Measurements from ENCODE around the gene PAPSS2. TPM values are rescaled to one million over a fixed set of nuclear protein-coding genes. Genes with fewer than 3 reads are reported as not detected.
"Not testable (repeated sequence)": the region's sequence is repeated elsewhere in the genome, so short reads cannot be mapped to it uniquely, and the experiment has no call there.

The PAPSS2 gene
- total RNA-seq, 4 donors from 2014 or later = 2.2 to 5.1 (median 4.5) TPM

- no peak for DNase-seq (ENCODE audit: low spot score in 2 of 2)
- TF ChIP-seq, protein P1, sequence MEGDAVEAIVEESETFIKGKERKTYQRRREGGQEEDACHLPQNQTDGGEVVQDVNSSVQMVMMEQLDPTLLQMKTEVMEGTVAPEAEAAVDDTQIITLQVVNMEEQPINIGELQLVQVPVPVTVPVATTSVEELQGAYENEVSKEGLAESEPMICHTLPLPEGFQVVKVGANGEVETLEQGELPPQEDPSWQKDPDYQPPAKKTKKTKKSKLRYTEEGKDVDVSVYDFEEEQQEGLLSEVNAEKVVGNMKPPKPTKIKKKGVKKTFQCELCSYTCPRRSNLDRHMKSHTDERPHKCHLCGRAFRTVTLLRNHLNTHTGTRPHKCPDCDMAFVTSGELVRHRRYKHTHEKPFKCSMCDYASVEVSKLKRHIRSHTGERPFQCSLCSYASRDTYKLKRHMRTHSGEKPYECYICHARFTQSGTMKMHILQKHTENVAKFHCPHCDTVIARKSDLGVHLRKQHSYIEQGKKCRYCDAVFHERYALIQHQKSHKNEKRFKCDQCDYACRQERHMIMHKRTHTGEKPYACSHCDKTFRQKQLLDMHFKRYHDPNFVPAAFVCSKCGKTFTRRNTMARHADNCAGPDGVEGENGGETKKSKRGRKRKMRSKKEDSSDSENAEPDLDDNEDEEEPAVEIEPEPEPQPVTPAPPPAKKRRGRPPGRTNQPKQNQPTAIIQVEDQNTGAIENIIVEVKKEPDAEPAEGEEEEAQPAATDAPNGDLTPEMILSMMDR (IDR thresholded peaks at IDR 0.05) = no peak
- TF ChIP-seq POLR2A (IDR thresholded peaks at IDR 0.05) = no peak
- intact Hi-C loops (cut with DNase I; ENCODE audit: low total_unique reads) = no loop called here
- 87 to 89% methylated on average over 3 of the region's 3 CpGs for WGBS, 2 donors
- H3K4me3 ChIP-seq (ENCODE audit: low read depth, poor library complexity, severe bottlenecking) = no peak overlapping the region
Measured at GRCh38 chr10:87636313-87636915, 23.3 kb upstream of the PAPSS2 start.

- DNase-seq (ENCODE audit: low spot score in 2 of 2) = no peak
- TF ChIP-seq, protein P1 (IDR thresholded peaks at IDR 0.05) = no peak
- no peak for TF ChIP-seq POLR2A (IDR thresholded peaks at IDR 0.05)
- 96 to 99% methylated on average over 3 of the region's 3 CpGs for WGBS, 2 donors
- intact Hi-C loops (cut with DNase I; ENCODE audit: low total_unique reads) = no loop called here
- no peak overlapping the region for H3K4me3 ChIP-seq (ENCODE audit: low read depth, poor library complexity, severe bottlenecking)
Measured at GRCh38 chr10:87639493-87639892, 20.2 kb upstream of the PAPSS2 start.

GRCh38 chr10:87640043-87640442 is 19.6 kb upstream of the PAPSS2 start:
- DNase-seq (ENCODE audit: low spot score in 2 of 2) = no peak
- H3K4me3 ChIP-seq (ENCODE audit: low read depth, poor library complexity, severe bottlenecking) = no peak overlapping the region
- TF ChIP-seq, protein P1 (IDR thresholded peaks at IDR 0.05) = no peak
- no peak for TF ChIP-seq POLR2A (IDR thresholded peaks at IDR 0.05)
- intact Hi-C loops (cut with DNase I; ENCODE audit: low total_unique reads) = no loop called here

DNA sequence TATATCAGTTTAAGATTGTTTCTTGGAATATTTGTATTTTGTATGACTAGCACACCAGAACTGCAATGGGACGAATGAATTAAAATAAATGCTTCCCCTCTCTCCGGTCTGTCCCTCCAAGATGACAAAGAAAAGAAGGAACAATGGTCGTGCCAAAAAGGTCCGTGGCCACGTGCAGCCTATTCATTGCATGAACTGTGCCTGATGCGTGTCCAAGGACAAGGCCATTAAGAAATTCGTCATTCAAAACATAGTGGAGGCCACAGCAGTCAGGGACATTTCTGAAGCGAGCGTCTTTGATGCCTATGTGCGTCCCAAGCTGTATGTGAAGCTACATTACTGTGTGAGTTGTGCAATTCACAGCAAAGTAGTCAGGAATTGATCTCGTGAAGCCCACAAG is 17.2 kb upstream of the PAPSS2 start:
- DNase-seq (ENCODE audit: low spot score in 2 of 2) = no peak
- WGBS, 2 donors = 85 to 94% methylated on average over 11 of the region's 11 CpGs
- H3K4me3 ChIP-seq (ENCODE audit: low read depth, poor library complexity, severe bottlenecking) = no peak overlapping the region
- intact Hi-C loops (cut with DNase I; ENCODE audit: low total_unique reads) = no loop called here
- no peak for TF ChIP-seq POLR2A (IDR thresholded peaks at IDR 0.05)
- TF ChIP-seq, protein P1 (IDR thresholded peaks at IDR 0.05) = no peak

DNA sequence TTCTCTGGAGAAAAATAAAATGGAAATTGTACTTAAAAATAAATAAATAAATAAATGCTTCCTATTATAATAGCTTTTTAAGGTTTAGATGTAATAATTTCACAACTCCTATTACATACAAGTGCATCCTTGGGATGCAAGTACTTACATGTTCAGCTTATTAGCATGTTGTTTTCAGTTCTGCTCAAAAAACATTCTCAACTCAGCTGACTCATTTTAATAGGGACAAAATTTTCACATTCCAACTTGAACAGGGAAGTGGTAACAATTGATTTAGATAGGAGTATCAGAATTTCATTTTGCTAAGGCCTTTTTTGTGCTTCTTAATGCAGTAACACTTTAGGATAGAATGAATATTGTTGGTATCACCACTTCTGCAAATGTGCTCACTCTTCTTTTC is 16.7 kb upstream of the PAPSS2 start:
- intact Hi-C loops (cut with DNase I; ENCODE audit: low total_unique reads) = no loop called here
- TF ChIP-seq POLR2A (IDR thresholded peaks at IDR 0.05) = no peak
- TF ChIP-seq, protein P1 (IDR thresholded peaks at IDR 0.05) = no peak
- no peak for DNase-seq (ENCODE audit: low spot score in 2 of 2)
- no peak overlapping the region for H3K4me3 ChIP-seq (ENCODE audit: low read depth, poor library complexity, severe bottlenecking)

DNA sequence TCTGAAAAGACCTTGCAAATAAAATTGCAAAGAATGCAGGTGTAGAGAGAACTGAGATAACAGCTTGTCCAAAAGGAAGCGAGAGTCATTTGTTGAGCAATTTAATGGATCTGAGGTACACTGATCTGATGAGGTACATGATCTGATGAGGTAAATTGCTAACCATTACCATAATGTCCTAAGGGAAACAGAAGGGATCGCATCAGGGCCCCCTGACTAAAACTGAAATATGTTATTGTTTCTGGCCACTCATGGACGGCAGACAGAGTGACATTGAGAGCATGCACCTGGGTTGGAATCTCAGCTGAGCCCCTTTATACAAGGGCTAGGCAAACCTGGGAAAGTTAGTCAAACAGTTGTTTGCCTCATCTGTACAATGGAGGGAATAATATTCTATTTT is 15.8 kb upstream of the PAPSS2 start:
- WGBS, 2 donors = 89% methylated on average over 3 of the region's 3 CpGs
- DNase-seq (ENCODE audit: low spot score in 2 of 2) = no peak
- TF ChIP-seq, protein P1 (IDR thresholded peaks at IDR 0.05) = no peak
- TF ChIP-seq POLR2A (IDR thresholded peaks at IDR 0.05) = no peak
- H3K4me3 ChIP-seq (ENCODE audit: low read depth, poor library complexity, severe bottlenecking) = no peak overlapping the region
- intact Hi-C loops (cut with DNase I; ENCODE audit: low total_unique reads) = no loop called here

DNA sequence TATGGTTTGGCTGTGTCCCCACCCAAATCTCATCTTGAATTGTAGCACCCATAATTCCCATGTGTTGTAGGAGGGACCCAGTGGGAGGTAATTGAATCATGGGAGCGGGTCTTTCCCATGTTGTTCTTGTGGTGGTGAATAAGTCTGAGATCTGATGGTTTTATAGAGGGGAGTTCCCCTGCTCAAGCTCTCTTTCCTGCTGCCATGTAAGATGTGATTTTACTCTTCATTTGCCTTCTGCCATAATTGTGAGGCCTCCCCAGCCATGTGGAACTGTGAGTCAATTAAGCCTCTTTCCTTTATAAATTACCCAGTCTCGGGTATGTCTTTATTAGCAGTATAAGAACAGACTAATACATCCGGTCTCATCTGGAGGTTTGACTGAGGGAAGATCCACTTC is 15.2 kb upstream of the PAPSS2 start:
- H3K4me3 ChIP-seq (ENCODE audit: low read depth, poor library complexity, severe bottlenecking); DNase-seq (ENCODE audit: low spot score in 2 of 2); intact Hi-C loops (cut with DNase I; ENCODE audit: low total_unique reads): not testable (repeated sequence)
- WGBS, 2 donors = 97 to 98% methylated on average over 3 of the region's 3 CpGs

Measured in lower leg skin (tissue), 4 donors.